T47D (cell line): ENCODE data around the gene FBXW7.
A peak's percentile ranks its signal among the peaks of the same experiment; 100 is the strongest.
"Not testable (repeated sequence)": the region's sequence is repeated elsewhere in the genome, so short reads cannot be mapped to it uniquely, and the experiment has no call there.

Experiments used
- DNase-seq, 2 experiments: peaks; one replicate each; pipeline versions ENCODE4 v3.0.0 to v3.0.0-alpha.2; 2011 to 2012; ENCODE audit warnings: low read depth in 1 of 2, low spot score in 1 of 2
- JUND ChIP-seq: IDR thresholded peaks from 2 replicates; pipeline ENCODE4 v1.6.1; 2012; ENCODE audit warnings: low read depth
- in situ Hi-C: cut with HindIII; loops from 2 replicates; pipeline ENCODE4 v1.10.0; 2016; ENCODE audit warnings: low sequenced_read_pairs, low pct_unique_long_range_greater_than_20kb

FBXW7 gene

DNA sequence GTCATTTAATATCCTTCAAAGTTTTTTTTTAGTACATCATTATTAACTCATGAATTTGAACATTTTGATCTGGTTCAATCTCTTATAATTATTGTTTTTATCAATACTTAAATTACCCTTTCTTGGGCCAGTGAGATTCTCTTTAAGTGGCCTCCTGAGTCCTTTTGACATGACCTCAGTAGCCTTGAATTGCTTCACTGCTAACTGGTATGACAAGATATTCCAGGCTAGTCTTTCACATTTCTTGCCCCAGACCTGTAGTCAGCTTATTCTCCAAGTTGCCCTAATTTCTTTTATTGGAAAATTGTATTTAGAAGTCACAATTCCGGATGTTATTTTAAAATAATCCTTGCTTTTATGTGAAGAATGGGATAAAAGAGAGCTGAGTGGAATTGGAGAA is 35.4 kb upstream of the FBXW7 start:
- in situ Hi-C loops: no loop called here
- DNase-seq: peak in 1 of 2 experiments; percentile 17
- no peak for TF ChIP-seq JUND

DNA sequence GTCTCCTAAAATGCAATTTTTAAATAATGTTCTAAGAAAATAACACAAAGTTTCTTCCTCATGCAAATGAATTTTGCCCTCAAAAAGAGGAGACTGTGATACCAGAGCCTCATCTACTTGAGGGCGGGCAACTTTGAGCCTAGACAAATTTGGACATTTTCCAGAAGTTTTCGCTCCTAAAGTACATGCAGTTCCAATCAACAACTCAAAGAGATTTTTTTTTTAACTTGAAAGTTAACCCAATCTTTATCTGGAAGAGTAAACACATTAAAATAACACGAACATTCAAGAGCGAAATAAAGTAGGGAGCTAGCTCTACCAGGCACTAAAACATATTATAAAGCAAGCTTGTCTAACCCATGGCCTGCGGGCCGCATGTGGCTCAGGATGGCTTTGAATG is 29.4 kb upstream of the FBXW7 start:
- no peak for TF ChIP-seq JUND
- in situ Hi-C loops: no loop called here
- no peak for DNase-seq

DNA sequence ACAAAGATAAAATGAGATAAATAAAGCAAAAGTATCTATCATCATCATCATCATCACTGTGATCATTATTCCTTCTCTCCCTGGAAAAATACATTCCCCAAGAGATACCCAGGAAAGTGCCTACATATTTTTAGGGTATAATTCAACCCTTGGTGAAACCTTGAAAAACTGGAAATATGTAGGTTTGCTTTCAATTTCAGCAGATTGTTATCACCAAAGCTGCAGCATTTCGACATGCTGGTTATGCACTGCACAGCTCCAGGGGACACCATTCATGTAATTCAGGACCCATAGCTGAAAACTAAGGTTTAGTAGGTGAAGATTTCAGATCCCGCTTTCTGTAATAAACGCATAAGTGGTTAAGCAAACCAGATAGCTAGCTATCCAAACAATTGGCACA is 28.4 kb upstream of the FBXW7 start:
- DNase-seq: no peak
- TF ChIP-seq JUND: no peak
- in situ Hi-C loops: no loop called here

DNA sequence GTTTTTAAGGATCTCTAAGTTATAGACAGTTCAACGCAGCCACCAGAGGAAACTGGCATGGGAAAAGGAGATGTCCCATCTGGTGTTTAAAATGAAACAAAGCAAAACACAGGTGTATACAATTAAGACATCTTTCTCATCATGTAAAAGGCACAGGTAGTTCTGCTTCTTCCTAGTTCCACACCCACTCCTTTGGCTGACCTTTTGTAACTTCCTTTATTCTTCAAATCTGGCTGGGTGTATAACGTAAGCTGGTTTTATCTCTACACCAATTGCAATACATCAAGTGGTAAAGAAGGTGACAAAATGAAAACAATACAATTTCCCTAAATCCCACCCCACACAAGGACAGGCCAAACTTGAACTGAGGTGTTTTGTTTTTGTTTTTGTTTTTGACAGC is 27.3 kb upstream of the FBXW7 start:
- TF ChIP-seq JUND: no peak
- in situ Hi-C loops: no loop called here
- DNase-seq: no peak

DNA sequence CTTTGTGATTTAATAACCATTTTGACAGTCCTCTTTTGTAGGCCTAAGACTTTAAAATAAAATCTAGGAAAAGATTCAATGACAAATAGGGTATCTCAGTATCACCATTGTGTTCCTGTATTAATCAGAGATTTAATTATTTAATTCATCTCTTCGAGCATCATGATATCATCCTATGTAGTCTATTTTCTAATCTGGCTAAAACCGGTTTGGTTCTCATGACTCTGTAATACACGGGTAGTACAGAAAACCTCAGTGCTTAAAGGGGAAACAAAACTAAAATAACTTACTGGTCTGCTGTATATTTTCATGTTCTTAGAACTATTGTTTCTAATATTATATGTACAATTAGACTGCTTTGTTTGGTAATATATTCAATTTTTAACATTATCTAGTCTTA is 23.7 kb upstream of the FBXW7 start:
- no peak for TF ChIP-seq JUND
- in situ Hi-C loops: no loop called here
- no peak for DNase-seq

DNA sequence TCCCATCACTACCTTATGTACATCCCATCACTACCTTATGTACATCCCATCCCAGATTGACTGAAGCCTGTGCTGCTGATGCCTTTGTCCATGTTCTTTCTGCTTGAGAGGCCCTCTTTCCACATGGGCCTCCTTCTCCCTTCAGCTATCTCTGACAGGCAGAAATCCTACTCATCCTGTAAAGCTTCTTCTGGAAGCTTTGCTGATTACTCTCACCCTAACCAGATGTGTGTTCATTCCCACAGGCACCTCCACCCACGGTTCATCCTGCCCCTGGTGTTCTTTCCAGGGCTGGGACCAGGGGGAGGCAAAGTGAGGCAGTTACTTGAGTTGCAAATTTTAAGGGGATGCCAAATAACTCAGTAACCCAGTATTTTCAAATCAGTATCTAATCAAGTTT is 22.5 kb upstream of the FBXW7 start:
- no peak for DNase-seq
- in situ Hi-C loops: no loop called here
- no peak for TF ChIP-seq JUND

DNA sequence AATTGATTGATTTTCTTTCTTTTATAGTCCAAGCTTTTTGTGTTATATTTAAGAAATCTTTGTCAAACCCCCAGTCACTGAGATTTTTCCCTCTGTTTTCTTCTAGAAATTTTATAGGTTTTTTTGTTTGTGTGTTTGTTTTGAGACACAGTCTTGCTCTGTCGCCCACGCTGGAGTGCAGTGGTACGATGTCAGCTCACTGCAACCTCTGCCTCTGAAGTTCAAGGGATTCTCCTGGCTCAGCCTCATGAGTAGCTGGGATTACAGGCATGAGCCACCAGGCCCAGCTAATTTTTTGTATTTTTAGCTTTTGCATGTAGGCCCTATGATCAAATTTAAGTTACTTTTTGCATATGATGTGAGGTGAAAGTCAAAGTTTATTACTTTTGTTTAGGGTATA is 20.9 kb upstream of the FBXW7 start:
- in situ Hi-C loops: no loop called here
- no peak for DNase-seq
- no peak for TF ChIP-seq JUND

DNA sequence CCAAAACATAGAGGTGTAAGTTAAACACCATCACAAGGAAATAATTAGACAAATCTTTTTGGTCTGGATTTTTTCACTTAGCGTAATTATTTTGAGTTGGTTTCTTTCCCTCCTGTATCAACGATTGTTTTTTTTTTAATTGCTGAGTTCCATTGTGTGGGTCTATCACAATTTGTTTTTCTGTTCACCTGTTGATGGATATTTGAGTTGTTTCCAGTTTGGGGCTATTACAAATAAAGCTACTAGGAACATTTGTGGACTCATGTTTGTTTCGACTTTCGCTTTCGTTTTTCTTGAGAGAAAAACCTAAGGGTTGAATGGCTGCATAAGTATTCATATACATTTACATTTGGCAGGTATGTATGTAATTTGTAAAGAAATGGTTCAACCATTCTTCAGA is 20.4 kb upstream of the FBXW7 start:
- TF ChIP-seq JUND: no peak
- in situ Hi-C loops: no loop called here
- DNase-seq: no peak

DNA sequence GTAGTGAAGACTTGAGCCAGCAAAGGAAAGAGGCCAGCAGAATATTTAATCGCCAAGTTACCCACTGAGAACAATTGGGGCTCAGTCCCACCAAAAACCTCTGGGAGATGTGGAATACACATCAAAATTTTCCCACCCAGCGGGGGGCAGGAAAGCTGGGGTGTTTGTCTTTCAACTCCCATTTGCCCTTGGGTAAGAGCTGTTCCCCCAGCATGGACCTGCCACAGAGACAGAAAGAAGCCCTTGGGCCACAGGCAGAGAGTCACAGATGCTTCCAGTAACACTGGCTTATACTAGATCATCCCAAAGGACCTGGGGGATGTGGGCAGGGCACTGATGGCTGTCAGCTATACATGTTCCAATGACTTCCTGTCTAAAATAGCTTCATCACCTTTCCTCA is 18.9 kb upstream of the FBXW7 start:
- in situ Hi-C loops: no loop called here
- DNase-seq: no peak
- TF ChIP-seq JUND: no peak

DNA sequence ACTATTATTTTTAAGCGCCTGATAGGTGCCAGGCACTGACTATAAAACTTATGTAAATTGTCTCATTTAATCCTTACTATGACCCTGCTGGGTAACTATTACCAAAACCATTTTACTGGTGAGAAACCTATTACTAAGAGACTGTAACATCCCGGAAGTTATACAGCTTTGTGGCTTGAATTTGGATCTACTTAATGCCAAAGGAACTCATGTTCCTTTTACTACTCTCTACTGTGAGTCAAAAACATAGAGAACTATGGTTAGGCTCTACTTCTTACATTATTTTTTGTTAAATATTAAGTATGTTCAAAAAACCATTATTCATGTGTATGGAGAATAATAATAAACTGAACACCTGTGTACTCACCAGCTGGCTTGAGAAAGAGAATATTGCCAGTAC is 14.8 kb upstream of the FBXW7 start:
- DNase-seq, in situ Hi-C loops: not testable (repeated sequence)

DNA sequence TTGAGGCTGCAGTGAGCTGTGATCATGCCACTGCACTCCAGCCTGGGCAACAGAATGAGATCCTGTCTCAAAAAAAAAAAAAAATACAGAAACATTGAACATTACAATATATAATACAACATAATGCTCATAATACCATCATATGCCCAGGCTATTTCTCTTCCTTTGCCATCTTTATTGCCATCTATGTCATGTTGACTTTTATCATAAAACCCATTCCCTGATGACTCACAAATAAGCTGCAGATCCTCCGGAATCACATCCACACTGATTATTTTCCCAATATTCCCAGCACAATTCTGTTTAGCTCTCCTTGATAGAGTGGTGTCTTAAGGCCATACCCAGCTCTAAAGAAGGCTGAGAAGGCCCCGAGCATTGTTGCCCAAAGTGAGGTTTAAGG is 9.2 kb upstream of the FBXW7 start:
- in situ Hi-C loops: no loop called here
- no peak for DNase-seq

DNA sequence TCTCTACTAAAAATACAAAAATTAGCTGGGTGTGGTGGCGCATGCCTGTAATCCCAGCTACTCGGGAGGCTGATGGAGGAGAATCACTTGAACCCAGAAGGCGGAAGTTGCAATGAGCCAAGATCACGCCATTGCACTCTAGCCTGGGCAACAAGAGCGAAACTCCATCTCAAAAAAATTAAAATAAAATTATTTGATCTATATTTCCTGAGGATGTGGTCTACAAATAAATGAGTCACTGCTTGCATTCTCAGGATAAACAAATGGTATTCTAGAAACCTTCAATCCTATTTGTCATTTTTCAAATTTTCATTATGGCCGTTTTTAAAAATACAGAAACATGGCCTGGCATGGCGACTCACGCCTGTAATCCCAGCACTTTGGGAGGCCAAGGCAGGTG is 8.6 kb upstream of the FBXW7 start:
- in situ Hi-C loops, DNase-seq: not testable (repeated sequence)

More for the DNA sequence above, 9.2 kb upstream of the FBXW7 start:
- TF ChIP-seq JUND: no peak

DNA sequence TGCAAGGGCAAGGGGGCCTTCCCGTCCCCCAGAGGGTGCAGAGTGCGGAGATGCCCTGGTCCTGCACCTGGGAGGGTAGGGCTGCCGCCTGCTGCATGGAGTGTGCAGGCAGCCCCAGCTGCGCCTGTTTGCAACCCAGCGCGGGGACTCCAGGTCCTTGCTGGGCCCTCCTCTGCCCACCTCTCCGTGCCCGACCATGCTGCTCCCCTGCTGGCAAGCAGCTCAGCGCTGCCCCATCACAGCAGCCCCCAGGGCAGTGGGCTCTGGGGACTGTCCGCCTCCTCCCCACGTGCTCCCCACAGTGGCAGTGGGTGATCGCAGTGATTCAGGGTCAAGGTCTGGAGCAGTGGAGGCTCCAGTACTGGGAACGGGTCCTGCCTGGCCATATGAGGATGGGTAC is 5.0 kb upstream of the FBXW7 start:
- in situ Hi-C loops: no loop called here
- no peak for DNase-seq
- TF ChIP-seq JUND: no peak

DNA sequence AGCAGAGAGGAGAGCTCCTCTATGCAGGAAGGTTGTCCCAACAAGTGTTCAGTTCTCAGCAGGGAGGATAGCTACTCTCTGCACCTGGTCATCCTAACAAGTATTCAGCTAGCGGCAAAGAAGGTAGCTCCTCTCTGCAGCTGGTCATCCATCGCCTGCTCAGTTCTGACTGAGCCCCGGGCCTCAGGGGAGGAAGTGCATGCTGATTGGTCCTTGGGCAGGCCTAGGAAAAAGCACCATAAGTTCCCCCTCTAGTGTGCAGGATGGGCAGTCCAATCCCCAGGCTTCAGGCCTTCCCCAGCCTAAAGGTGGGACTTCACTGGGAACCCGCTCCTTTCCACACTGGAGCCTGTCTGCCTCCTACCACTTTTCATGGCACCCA is 4.4 kb upstream of the FBXW7 start:
- no peak for DNase-seq
- in situ Hi-C loops: no loop called here
- TF ChIP-seq JUND: no peak
